ENCODE measurements around the gene IBA57.

- TF ChIP-seq CTCF (IDR thresholded peaks at IDR 0.05), result no peak
- TF ChIP-seq ZFX (IDR thresholded peaks at IDR 0.05; ENCODE audit: borderline replicate concordance), result no peak
These were observed 2.4 kb upstream of the IBA57 start for GRCh38 chr1:228163007-228163753.

Measured in 22Rv1 (cell line).